ENCODE results near the gene MICU2.

Gene MICU2

DNA sequence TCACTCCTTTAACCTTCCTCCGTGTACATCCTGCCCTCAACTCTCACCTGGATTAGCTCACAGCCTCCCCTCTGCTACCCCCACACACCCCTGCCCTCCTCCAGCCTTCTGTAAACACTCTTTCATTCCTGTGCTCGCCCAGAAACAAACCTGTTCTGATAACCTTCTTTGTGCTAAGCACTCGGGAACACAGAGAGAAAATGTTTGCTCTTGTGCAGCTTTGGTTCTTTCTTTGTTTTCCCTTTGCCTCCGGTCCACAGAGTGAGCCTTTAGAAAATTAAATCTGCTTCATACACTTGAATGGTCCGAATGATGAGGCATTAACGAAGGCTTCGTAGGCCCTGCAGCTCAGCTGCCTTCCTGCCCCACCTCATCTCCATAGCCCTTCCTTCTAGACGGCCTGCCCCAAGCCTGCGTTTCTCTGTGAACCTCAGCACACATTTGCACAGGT is 138.2 kb downstream of the MICU2 start:
- Mint-ChIP-seq H3K9me3 (peaks cover 3% of the 10 kb centered on the region), H3K27me3 (no peaks in the 10 kb centered on the region)

DNA sequence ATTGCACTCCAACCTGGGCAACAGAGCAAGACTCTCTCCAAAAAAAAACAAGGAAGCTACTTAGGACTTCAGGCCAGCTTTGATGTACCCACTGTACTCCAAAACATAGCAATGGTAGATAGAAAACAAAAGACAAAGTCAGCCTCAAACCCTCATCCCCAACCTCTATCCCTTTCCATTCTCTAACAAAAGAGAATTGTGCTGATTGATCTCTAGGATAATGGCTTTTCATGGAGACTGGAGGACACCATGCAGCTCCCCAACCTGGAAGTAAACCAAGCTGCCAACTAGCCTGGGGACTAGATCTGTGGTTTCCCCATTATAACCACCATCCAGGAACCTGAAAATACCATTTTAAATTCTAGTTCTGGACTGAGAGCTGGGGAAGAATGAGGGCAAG is 140.5 kb downstream of the MICU2 start:
- no peak for DNase-seq
- Mint-ChIP-seq H3K27me3 (no peaks in the 10 kb centered on the region), H3K4me3 (no peak overlapping the region), H3K9me3 (no peaks in the 10 kb centered on the region), H3K27ac (no peak overlapping the region), H3K36me3 (ENCODE audit: low read depth) (peaks cover 4% of the 10 kb centered on the region), H3K4me1 (ENCODE audit: low read depth) (peaks cover 8% of the 10 kb centered on the region)

More for the DNA sequence above, 138.2 kb downstream of the MICU2 start:
- no peaks in the 10 kb centered on the region for H3K4me1 Mint-ChIP-seq (ENCODE audit: low read depth)
- H3K36me3 Mint-ChIP-seq (ENCODE audit: low read depth) = no peaks in the 10 kb centered on the region
- no peak for DNase-seq
- H3K27ac Mint-ChIP-seq = no peak overlapping the region
- no peak overlapping the region for H3K4me3 Mint-ChIP-seq

GRCh38 chr13:21461131-21461530 is 142.8 kb downstream of the MICU2 start:
- peaks cover 13% of the 10 kb centered on the region for H3K36me3 Mint-ChIP-seq (ENCODE audit: low read depth)
- no peak for DNase-seq
- H3K9me3 Mint-ChIP-seq = no peaks in the 10 kb centered on the region
- H3K27ac Mint-ChIP-seq = no peak overlapping the region
- peaks cover 27% of the 10 kb centered on the region for H3K4me1 Mint-ChIP-seq (ENCODE audit: low read depth)
- no peak overlapping the region for H3K4me3 Mint-ChIP-seq
- no peaks in the 10 kb centered on the region for H3K27me3 Mint-ChIP-seq

- H3K27me3 Mint-ChIP-seq = no peaks in the 10 kb centered on the region
- peaks cover 39% of the 10 kb centered on the region for H3K4me1 Mint-ChIP-seq (ENCODE audit: low read depth)
- peaks cover 3% of the 10 kb centered on the region for H3K9me3 Mint-ChIP-seq
- peaks cover 23% of the 10 kb centered on the region for H3K36me3 Mint-ChIP-seq (ENCODE audit: low read depth)
- H3K4me3 Mint-ChIP-seq = peak within 1 kb of the TSS; percentile 93
- peak within 1 kb of the TSS; percentile 92 for H3K27ac Mint-ChIP-seq
- peak; percentile 97 for DNase-seq
Measured at GRCh38 chr13:21458813-21459701, 144.9 kb downstream of the MICU2 start, which contains the start of gene ZDHHC20. Gene ZDHHC20 (minus strand): TSS chr13:21459303. CDS start chr13:21459171, 132 bp downstream.

DNA sequence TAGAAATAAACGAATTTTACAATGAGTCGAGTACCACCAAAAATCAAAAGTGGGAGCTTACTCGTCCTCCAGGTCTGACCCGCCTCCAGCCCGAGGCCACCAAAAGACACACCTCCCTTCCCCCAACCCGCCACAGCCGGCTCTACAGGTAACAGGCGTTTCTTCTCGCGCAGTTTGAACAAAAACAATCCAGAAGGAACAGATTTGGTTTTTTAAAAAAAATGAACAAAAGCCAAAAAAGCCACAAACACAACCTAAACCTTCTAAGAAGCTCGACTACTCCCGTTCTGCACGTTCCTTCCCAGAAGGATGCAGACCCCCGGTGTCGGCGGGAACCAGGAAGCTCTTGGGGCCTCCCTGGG is 145.5 kb downstream of the MICU2 start:
- Mint-ChIP-seq H3K27ac (peak overlapping the region; percentile 92), H3K4me1 (ENCODE audit: low read depth) (peaks cover 41% of the 10 kb centered on the region), H3K4me3 (peak overlapping the region; percentile 93), H3K27me3 (no peaks in the 10 kb centered on the region), H3K9me3 (peaks cover 3% of the 10 kb centered on the region), H3K36me3 (ENCODE audit: low read depth) (peaks cover 24% of the 10 kb centered on the region)
- peak; percentile 73 for DNase-seq

- no peak for DNase-seq
- peaks cover 57% of the 10 kb centered on the region for H3K4me1 Mint-ChIP-seq (ENCODE audit: low read depth)
- H3K27ac Mint-ChIP-seq = no peak overlapping the region
- no peak overlapping the region for H3K4me3 Mint-ChIP-seq
- H3K27me3 Mint-ChIP-seq = no peaks in the 10 kb centered on the region
- H3K9me3 Mint-ChIP-seq = peaks cover 6% of the 10 kb centered on the region
- peaks cover 39% of the 10 kb centered on the region for H3K36me3 Mint-ChIP-seq (ENCODE audit: low read depth)
Measured at GRCh38 chr13:21453387-21454081, 150.4 kb downstream of the MICU2 start.

GRCh38 chr13:21450936-21451335 is 153.0 kb downstream of the MICU2 start:
- Mint-ChIP-seq H3K9me3 (peaks cover 6% of the 10 kb centered on the region), H3K36me3 (ENCODE audit: low read depth) (peaks cover 36% of the 10 kb centered on the region), H3K27ac (no peak overlapping the region), H3K4me3 (no peak overlapping the region), H3K27me3 (no peaks in the 10 kb centered on the region), H3K4me1 (ENCODE audit: low read depth) (peaks cover 48% of the 10 kb centered on the region)
- DNase-seq = no peak

DNA sequence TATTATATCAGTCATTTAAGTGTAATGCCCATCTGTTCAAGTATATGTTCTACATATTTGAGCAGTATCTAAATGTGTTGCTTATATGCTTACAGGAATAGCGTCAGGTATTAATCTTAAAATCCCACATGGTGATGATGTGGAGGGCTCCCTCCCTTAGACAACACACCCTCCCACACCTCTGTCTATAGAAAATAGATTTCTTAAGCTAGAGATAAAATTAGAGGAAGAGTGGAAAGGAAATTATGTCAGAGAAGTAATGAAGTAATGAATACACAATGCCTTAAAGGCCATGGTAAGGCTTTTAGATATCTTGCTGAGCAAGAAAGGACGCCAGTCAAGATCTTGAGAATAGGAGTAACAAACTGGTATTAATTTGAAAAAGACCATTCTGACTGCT is 157.3 kb downstream of the MICU2 start:
- H3K4me1 Mint-ChIP-seq (ENCODE audit: low read depth) = peaks cover 46% of the 10 kb centered on the region
- H3K27ac Mint-ChIP-seq = no peak overlapping the region
- H3K4me3 Mint-ChIP-seq = no peak overlapping the region
- H3K27me3 Mint-ChIP-seq = no peaks in the 10 kb centered on the region
- peaks cover 23% of the 10 kb centered on the region for H3K36me3 Mint-ChIP-seq (ENCODE audit: low read depth)
- DNase-seq = no peak
- peaks cover 3% of the 10 kb centered on the region for H3K9me3 Mint-ChIP-seq

GRCh38 chr13:21445759-21446158 is 158.2 kb downstream of the MICU2 start:
- Mint-ChIP-seq H3K4me1 (ENCODE audit: low read depth) (peaks cover 50% of the 10 kb centered on the region), H3K27me3 (no peaks in the 10 kb centered on the region), H3K9me3 (peaks cover 3% of the 10 kb centered on the region), H3K27ac (no peak overlapping the region), H3K4me3 (no peak overlapping the region), H3K36me3 (ENCODE audit: low read depth) (peaks cover 25% of the 10 kb centered on the region)
- DNase-seq = no peak

DNA sequence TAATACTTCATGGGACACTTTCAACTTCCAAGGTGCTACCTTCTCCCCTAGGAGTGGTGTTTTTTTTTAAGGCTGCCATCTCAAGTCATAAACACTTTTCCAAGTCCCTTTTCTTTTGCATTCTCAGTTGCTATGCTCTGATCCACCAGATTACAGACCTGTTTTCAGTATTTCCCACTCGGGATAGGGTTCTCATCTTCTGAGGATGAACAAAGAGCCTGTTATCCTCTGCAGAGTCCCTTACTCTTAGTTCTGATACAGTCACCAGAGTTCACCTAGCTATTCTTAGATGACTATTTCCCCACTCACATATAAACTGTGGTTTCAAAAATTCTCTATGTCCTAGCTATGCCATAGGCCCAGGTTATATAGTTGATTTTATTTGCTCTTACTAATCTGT is 160.8 kb downstream of the MICU2 start:
- no peak overlapping the region for H3K27ac Mint-ChIP-seq
- H3K9me3 Mint-ChIP-seq = peaks cover 4% of the 10 kb centered on the region
- peaks cover 48% of the 10 kb centered on the region for H3K4me1 Mint-ChIP-seq (ENCODE audit: low read depth)
- H3K36me3 Mint-ChIP-seq (ENCODE audit: low read depth) = peaks cover 31% of the 10 kb centered on the region
- no peak for DNase-seq
- H3K4me3 Mint-ChIP-seq = no peak overlapping the region
- H3K27me3 Mint-ChIP-seq = no peaks in the 10 kb centered on the region
